Measurements from ENCODE around the gene CTH.

DNA sequence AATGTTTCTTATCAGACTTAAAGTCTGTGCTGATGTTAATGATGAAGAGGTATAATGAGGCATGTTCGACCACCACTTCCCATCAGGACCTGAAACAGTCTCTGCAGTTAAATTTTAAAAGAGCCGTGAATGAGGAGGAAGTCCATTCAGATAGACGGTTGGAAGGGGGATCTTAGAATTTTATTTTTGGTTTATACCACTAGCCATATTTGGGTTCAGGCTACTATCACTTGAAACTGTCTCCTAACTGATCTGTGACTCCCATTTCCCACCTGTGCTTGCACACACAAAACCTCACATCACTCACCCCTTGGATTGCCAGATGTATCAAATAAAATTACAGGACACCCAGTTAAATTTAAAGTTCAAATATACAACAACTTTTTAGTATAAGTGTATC lies 46.6 kb upstream of the CTH start:
- TF ChIP-seq, protein P1, sequence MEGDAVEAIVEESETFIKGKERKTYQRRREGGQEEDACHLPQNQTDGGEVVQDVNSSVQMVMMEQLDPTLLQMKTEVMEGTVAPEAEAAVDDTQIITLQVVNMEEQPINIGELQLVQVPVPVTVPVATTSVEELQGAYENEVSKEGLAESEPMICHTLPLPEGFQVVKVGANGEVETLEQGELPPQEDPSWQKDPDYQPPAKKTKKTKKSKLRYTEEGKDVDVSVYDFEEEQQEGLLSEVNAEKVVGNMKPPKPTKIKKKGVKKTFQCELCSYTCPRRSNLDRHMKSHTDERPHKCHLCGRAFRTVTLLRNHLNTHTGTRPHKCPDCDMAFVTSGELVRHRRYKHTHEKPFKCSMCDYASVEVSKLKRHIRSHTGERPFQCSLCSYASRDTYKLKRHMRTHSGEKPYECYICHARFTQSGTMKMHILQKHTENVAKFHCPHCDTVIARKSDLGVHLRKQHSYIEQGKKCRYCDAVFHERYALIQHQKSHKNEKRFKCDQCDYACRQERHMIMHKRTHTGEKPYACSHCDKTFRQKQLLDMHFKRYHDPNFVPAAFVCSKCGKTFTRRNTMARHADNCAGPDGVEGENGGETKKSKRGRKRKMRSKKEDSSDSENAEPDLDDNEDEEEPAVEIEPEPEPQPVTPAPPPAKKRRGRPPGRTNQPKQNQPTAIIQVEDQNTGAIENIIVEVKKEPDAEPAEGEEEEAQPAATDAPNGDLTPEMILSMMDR (IDR thresholded peaks at IDR 0.05; ENCODE audit: low read depth, low read length) = no peak
- TF ChIP-seq, protein P2, sequence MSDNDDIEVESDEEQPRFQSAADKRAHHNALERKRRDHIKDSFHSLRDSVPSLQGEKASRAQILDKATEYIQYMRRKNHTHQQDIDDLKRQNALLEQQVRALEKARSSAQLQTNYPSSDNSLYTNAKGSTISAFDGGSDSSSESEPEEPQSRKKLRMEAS (IDR thresholded peaks at IDR 0.05; ENCODE audit: low read depth, low read length) = no peak
